ENCODE data around the gene TRMT10A.

DNA sequence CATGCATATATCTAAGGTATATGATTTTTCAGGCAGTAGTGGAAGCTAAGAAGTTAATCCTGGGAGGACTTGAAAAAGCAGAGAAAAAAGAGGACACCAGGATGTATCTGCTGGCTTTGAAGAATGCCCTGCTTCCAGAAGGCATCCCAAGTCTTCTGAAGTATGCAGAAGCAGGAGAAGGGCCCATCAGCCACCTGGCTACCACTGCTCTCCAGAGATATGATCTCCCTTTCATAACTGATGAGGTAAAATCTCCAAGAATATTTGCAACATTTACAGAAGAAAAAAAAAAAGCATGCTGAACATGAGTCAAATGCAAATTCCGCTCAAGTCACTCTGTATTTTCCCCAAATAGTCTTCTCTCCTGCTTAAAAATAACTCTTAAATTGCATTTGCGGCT, 42.9 kb upstream of the TRMT10A start:
- TF ChIP-seq ZNF274 (IDR thresholded peaks at IDR 0.05; ENCODE audit: low read depth, low read length) (no peak), YY1 (IDR thresholded peaks at IDR 0.05; ENCODE audit: insufficient read depth, insufficient read length) (no peak)

Data from NT2/D1 (cell line).